ENCODE measurements around the gene CRLF1.

Gene CRLF1, protein sequence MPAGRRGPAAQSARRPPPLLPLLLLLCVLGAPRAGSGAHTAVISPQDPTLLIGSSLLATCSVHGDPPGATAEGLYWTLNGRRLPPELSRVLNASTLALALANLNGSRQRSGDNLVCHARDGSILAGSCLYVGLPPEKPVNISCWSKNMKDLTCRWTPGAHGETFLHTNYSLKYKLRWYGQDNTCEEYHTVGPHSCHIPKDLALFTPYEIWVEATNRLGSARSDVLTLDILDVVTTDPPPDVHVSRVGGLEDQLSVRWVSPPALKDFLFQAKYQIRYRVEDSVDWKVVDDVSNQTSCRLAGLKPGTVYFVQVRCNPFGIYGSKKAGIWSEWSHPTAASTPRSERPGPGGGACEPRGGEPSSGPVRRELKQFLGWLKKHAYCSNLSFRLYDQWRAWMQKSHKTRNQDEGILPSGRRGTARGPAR

DNA sequence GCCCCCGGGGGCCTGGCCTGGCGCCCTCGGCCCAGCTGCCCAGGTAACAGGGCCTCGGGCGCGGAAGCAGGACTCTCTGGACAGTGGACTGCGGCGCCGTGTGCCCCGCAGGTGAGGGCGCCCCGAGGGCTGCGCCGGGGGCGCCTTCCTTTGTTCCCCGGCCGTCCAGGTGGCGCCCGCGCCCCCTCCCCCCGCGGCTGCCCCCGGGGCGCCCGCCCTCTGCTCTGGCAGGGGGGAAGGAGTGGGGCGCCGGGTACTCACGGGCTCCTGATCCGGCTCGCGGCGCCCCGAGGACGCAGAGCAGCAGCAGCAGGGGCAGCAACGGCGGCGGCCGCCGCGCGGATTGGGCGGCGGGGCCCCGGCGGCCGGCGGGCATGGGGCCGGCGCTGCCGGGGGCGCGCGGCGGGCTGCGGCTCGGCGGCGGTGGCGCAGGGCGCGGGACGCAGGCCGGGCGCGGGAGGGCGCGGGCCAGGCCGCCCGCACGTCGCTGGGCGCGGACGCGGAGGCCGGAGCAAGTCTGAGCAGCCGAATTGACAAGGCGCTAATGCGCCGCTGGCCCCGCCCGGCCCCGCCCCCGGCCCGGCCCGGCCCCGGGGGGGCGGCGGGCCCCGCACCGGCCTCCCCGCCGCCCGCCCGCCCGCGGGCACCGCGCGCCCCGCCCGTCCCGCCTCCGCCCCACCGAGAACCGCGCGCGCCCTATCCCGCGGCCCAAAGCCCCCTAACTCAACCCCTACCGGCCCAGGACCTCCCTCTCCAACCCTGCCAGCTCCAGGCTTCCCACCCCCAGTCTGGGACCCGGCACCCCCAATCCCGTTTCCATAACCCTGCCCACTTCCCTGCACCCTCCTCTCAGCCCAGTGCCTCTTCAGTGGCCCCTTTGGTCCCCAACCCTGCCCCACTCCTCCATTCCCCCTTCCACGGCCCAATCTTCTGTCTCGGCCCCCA is at the start of gene CRLF1:
TSS of gene CRLF1 (minus strand) at position 519 of the 945 bp plus-strand sequence. CDS start at position 376, 143 bp downstream.
- no peak for DNase-seq (ENCODE audit: low read depth)

DNA sequence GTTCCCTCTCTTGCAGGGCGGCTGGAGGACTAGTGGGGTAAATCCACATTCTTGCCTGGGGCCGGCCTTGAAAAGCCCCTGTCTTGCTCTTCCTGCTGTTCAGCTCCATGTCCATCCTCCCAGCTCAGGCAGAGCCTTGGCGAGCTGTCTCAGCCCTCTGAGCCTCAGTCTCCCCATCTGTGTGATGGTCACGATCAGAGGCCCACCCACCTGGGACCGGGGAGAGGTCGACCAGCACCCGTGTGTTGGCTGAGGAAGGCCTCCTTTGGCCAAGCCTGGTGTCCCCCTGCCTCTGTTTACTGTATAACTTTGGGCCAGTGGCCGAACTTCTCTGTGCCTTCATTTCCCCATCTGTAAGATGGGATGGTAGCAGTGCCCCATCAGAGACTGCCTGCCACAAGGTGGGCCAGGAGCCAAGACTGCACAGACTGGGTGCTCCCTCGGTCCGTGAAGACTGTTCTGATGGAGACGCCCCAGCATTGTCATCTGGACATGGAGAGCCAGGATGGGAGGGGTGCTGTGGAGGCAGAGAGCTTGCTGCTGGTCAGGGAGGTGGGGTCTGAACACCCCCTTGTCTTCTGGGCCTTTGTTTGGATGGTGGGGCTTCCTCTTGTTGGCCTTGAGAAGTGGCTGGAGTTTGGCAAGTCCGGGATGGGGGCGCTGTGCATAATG is 48.7 kb upstream of the CRLF1 start:
- no peak for DNase-seq (ENCODE audit: low read depth)

DNA sequence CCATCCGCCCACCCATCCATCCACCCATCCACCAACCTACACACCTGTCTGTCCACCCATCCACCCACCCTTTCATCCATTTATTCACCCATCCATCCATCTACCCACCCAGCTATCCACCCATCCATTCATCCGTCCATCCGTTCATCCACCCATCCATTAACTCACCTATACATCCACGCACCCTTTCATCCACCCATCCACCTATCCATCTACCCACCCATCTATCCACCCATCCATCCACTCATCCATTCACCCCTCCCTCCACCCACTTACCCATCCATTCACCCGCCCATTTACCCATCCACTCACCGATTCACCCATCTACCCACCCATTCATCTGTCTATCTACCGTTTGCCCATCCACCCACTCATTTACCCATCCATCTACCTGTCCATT is 47.9 kb upstream of the CRLF1 start:
- no peak for DNase-seq (ENCODE audit: low read depth)

DNA sequence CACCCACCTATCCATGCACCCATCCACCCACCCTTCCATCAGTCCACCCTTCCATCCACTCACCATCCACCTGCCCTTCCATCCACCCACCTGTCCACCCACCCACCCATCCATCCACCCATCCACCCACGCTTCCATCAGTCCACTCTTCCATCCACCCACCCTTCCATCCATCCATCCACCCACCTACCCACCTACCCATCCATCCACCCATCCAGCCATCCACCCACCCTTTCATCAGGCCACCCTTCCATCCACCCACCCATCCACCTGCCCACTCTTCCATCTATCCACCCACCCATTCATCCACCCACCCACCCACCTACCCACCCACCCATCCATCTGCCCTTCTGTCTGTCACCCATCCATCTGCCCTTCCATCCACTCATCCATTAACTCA is 47.3 kb upstream of the CRLF1 start:
- DNase-seq (ENCODE audit: low read depth): no peak

DNA sequence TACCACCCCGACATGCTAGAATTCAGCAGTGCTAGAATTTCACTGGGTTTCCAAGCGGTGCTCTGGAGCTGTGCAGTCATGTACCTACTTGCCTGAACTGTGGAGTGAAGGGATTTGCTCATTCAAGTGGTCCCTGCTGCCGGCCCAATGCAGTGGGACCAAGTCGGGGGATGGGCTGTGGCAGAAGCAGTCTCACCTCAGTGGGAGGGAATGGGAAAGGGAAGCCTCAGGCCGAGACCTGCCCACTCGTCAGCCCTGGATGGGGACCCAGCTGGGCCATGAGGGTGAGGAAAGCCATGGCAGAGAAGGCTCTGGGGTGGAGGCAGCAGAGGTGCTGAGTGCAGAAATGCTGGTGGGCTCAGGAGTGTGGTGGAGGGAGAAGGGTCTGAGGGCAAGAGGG is 45.1 kb upstream of the CRLF1 start:
- no peak for DNase-seq (ENCODE audit: low read depth)

DNA sequence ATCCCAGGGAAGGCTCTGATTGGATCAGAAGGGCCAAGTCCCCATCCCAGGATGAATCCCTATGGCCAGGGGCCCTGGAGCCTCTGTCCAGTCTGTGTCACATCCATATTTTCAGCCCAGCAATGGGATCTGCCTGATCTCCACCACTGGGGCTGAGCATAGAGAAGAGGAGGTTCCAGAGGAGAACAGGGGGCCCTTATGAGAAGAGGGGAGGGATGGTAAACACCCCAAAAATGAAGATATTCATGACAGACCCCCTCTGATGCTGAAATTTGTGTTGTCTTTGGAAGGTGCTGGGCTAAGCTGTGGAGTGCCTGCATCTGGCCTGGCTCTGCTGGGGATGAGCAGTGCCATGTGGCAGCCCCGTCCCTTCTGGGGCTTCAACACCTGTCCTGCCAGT is 44.7 kb upstream of the CRLF1 start:
- no peak for DNase-seq (ENCODE audit: low read depth)

DNA sequence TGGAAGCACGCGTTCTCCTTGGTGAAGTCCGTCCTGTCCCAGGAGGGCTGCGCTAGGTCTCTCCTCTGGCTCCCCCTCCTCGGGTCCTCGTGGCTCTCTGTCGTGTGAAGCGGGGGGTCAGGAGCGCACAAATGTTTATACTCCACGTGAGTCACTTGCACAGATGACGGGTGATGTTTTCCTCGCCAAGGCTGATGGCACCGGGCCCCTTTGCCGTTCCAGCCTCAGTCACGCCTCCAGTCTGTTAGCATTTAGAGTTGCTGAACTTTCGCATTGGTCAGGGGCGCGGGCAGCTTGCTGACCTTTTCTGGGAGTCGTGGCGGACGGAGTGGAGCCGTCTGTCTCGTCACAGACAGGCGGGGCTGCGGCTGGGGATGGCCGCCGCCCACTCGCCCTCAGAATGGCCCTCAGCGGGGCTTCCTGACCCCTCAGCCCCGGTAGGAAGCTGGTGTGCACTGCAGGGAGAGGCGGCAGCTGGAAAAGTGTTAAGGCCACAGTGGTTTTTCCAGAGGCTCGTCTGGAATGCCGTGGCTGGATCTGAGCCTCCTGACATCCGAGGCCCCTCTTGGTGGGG is 44.0 kb upstream of the CRLF1 start:
- DNase-seq (ENCODE audit: low read depth): no peak

DNA sequence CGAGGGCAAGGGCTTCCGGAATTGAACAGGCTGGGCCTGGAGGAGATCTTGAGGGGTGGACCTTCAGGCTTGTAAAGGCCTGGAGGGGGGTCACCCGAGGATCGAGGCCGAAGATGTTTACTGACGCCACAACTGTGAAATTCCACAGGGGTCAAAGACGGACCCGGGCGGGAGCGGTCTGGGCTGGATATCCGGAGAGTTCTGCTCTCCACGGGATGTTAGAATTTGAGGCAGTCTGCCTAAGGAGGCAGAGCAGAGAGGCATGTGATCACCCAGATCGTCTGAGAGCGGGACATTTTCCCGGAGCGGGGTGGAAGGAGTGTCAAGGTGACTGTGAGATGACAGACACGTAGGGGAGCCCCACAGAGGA is 43.4 kb upstream of the CRLF1 start:
- no peak for DNase-seq (ENCODE audit: low read depth)

DNA sequence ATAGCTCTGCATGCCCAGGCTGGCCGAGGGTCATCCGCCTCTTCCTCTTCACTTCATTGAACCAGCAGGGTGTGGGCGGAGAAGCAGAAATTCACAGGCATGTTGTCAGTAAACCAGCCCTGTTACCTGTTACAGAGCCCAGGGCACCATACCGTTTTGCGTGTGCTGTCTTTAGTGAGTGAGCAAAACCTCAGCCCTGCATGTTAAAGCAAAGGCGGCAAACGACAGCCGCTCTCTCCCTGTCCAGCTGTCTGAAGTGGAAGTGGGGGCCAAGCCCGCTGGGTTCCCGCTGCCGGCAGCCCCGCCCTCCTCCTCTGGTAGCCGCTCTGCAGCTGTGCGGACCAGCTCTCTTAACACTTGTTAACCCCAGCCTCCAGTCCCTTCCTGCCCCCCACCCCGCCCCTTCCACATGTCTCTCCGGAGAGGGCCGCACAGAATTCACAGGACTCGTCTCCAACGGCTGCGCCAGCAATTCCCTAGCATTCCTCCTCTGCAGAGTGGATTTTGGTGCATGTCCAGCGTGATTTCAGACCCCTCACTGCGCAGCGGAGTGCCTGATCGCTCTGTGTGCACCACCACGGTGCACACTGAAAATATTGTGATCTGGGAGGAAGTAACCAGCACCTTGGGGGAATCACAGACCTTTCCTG is 42.9 kb upstream of the CRLF1 start:
- no peak for DNase-seq (ENCODE audit: low read depth)

DNA sequence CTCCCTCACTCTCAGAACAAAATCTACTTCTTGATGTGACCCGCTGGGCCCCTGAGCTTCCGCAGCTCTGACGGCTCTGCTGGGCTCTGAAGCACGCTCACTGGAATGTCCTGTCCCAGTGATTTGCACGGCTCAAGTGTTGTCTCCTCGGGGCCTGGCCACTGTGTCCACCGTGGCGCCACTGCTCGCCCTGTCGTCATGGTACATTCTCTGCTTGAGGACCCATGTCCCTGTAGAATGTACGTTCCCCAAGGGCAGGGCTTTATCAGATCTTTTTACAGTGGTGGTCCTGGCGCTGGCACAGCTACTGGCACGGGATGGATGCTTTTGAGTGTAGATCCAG is 42.3 kb upstream of the CRLF1 start:
- no peak for DNase-seq (ENCODE audit: low read depth)

DNA sequence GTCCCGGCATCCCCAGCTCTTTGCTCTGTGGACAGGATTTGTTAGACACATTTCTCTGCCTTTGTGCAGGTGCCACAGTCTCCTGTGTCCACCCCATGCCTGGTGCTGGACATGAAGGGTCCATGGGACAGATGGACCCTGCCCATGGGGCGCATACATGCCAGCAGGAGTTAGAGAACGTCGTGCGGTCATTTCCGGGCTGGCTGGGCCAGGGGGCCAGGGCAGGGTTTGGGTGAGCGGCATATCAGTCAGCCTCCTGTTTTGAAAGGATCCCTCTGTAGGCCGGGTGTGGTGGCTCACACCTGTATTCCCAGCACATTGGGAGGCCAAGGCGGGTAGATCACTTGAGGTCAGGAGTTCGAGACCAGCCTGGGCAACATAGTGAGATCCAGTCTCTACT is 41.2 kb upstream of the CRLF1 start:
- no peak for DNase-seq (ENCODE audit: low read depth)

DNA sequence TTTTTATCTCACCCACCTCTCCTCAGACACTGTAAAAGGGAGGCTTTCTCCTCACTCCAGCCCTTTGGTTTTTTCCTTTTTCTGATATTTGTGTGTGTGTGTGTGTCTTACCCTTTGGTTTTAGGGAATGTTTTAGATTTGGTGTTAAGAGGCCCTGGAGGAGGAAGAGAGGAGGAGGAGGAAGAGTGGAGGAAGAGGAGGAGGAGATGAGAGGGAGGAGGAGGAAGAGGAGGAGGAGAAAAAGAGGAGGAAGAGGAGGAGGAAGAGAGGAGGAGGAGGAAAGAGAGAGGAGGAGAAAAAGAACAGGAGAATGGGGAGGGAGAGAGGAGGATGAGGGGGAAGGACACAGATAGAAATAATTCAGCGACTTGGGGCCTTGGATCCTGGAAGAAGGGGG is 40.8 kb upstream of the CRLF1 start:
- no peak for DNase-seq (ENCODE audit: low read depth)

DNA sequence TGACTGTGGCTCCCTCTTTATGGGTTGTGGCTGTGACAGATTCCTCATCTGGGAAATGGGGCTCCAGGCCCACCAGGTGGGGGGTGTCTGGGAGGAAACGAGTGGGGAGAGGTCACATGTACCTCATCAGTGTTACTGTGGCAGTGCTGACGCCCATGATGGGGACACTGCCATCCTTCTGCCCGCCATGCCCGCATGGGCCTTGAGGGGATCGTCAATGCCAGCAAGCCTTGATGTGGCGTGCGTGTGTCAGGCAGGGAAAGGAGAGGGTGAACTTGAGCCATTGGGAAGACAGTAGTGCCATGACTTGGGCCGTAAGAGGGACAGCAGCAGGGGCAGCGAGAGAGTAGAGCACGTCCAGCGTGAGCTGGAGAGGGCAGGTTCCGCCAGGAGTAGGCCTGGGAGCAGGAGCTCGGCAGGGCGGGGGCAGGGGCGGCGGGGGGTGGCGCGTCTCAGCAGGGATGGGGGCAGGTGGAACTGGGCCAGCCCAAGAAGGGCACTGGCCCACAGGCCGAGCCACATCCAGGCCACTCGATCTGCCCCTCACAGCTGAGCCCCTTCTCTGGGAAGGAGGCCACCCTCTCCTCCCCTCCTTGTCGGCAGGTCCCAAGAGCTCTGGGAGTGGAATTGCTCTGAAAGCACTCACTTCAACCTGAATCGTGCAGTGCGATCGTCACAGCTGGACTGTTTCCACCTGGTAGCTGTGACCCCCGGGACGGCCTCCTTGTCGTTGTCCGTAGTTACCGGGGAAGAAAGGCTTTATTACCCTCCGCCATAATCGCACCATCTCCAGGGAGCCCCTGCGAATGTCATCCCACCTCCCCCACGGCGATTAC is 40.2 kb upstream of the CRLF1 start:
- DNase-seq (ENCODE audit: low read depth): no peak

DNA sequence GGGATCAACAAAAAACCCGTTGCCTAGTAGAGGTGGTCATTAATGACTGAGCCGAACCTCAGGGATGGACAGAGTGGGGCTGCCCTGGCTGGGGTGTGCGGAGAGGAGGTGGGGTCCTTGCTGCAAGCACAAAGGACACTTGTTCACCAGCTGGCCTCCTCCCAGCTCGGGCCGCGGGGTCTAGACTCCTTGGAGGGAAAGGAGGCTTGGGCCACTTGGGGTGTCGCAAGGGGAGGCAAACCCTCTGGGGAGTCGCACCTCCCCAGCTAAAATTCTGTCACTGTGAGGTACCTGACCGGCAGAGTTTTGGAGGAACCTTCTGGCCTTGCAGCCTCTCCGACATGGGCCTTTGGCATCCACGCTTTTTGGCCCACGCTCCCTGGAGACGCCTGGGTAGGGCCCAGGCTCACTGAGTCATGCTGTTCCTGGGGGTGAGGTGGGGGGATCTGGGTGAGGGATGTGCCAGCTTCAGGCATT is 38.5 kb upstream of the CRLF1 start:
- no peak for DNase-seq (ENCODE audit: low read depth)

DNA sequence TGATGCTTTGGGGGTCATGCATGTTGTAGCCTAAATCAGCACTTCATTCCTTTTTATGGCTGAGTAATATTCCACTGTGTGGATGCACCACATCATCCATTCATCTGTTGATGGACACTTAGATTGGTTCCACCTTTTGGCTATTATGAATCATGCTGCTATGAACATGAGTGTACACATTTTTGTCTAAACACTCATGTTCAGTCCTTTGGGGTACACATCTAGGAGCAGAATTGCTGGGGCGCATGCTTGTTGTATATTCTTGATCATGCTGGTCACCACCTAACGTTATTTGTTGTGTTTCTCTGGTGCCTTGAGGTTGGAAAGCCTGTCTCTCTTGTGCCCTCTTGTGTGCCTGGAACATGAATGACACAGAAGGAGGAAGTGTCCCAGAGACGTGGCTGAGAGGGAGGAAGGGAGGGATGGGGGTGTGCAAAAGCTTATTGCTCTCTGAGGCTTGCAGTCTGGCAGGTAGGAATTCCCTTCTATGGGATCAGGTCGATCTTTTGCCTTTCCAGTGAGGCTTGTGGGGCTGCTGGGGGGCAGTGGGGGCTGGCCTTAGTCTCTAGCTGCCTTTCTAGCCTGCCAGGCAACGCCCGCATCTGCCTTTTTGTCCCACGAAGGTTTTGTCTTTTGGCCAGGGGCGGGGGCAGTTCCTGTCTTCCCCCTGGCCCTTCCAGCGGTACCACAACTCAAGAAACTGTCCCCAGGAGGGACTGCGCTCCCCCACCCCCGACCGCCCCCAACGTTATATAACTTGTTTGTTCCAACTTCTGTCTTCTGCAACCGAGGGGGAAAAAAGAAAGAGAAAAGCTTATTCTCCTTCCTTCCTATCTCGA is 37.8 kb upstream of the CRLF1 start:
- no peak for DNase-seq (ENCODE audit: low read depth)

DNA sequence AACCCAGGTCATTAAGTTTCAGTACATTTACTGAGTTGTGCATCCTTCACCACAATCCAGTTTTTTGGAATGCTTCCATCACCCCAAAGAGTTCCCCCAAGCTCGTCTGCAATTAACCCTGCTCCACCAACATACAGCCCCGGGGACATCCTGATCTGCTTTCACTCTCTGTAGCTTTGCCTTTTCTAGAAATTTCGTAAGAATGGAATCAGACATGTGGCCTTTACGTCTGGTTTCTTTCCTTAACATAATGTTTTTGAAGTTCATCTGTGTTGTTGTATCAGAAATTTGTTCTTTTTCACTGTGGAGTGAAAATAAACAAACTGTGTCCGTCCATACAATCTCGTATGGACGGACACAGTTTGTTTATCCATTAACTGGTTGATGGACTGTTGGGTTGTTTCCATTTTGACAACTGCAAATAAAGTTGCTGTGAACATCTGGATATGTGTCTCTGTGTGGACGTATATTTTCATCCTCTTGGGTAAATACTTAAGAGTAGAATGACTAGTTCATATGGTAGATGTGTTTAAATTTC is 33.2 kb upstream of the CRLF1 start:
- no peak for DNase-seq (ENCODE audit: low read depth)

DNA sequence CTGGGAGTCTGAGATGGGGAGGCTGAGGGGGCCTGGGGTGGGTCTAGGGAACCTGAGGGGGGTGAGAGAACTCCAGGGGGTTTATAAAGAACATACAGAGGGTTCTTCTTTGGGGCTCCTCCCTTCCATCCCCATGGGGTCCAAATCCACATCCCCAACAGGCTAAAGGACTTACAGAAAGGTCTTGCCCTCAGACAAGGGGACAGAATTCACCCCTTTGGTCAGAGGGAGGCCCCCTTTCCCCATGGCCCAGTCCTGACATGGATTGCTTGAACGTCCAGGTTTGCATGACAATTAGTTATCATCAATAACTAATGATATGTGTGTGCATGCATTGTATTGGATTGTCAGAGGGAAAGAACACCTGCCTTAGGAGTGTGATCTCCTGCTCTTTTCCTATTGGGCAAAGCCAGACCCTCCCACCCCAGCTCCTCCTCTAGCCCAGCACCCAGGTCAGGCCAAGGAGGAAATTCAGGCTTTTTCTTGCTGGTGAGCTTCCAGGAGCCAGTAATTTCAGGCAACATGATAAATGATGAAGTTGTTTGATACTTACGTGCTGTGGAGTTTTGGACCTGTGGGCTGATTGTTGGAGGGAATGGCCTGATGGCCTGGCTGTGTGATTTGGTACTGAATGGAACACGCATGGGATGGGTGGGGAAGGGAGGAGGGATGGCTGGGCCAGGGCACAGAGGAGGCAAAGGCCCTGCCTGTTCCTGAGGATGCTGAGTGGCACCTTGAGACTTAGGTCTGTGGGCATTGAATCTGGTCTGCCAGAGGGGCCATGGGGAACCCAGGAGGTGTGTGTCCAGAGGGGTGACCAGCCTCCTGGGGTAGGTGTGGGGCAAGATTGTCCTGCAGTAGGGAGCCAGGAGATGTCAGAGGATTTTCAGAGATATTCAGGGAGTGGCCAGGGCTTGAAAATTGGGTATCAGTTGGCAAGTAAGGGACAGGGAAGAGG is 31.4 kb upstream of the CRLF1 start:
- no peak for DNase-seq (ENCODE audit: low read depth)

DNA sequence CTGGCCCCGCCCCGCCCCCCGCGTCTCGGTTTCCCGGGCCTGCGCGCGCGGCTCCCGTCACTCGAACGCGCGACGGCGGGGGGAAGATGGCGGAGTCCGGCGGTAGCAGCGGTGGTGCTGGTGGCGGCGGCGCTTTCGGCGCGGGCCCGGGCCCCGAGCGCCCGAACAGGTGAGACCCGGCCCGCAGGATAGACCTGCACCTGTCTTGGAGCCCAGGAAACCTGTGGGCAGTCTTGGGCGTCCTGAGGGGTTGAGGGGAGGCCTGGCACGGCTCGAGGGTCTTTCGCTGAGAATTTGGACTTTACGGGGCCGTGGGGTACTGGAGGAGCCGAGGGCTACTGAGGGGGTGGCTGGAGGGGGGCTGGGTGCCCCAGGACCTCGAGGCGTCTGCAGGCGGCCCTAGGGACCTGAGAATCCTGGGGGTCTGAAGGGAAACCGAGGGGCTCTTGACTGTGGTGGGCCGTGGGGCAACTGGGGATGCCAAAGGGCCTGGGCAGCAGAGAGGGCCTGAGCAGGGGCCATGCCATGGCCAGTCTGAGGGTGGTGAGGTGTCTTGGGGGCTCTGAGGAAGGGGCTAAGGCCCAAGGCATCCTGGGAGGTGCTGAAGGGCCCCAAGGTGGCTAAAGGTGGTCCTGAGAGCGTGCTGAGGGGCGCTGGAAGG is 30.5 kb upstream of the CRLF1 start, which contains the start of gene KLHL26:
TSS of gene KLHL26 (plus strand) at position 60 of the 661 bp plus-strand sequence. CDS start at position 87, 27 bp downstream.
- DNase-seq (ENCODE audit: low read depth): no peak

Data from stimulated activated CD8-positive, alpha-beta memory T cell treated with anti-CD3 and anti-CD28 coated beads, Interleukin-15, amount 100 ng/mL, for 24 hours (primary cell).